C4-2B (cell line): Measurements from ENCODE around the gene BTBD19.

ENCODE experiments used
- CTCF ChIP-seq: fragments of 450-650 bp; conservative IDR thresholded peaks from 2 replicates; pipeline ENCODE4 v1.5.1; 2017; ENCODE audit warnings: mild to moderate bottlenecking
- ZFX ChIP-seq: fragments of 450-650 bp; IDR thresholded peaks from 2 replicates; pipeline ENCODE4 v1.6.1; 2017

GRCh38 chr1:44776730-44777068 lies 31.6 kb upstream of the BTBD19 start:
- TF ChIP-seq CTCF = no peak
- TF ChIP-seq ZFX = no peak
